RWPE2 (cell line): ENCODE data around the gene PIK3CB.
"Not testable (repeated sequence)": the region's sequence is repeated elsewhere in the genome, so short reads cannot be mapped to it uniquely, and the experiment has no call there.

Experiments
- ATAC-seq: fragments of 200-7000 bp; cut with Tn5 transposase; 3 replicates; pipeline ENCODE4 v1.9.1; 2021; ENCODE audit warnings: low read depth
- DNase-seq: peaks from one replicate; pipeline ENCODE4 v3.0.0-alpha.2; 2020; ENCODE audit warnings: low spot score
- H3K27ac ChIP-seq: fragments of 450-650 bp; 2 replicates; pipeline ENCODE4 v1.5.1; 2017; ENCODE audit warnings: mild to moderate bottlenecking; ENCODE audit not compliant: poor library complexity, severe bottlenecking
- H3K27me3 ChIP-seq: fragments of 250-450 bp; sonication (Bioruptor Pico); 2 replicates; pipeline ENCODE4 v1.5.1; 2021; ENCODE audit warnings: mild to moderate bottlenecking, moderate library complexity; ENCODE audit not compliant: insufficient read depth, poor library complexity, severe bottlenecking
- H3K36me3 ChIP-seq: fragments of 250-450 bp; sonication (Bioruptor Pico); 2 replicates; pipeline ENCODE4 v1.5.1; 2020; ENCODE audit warnings: low read depth, mild to moderate bottlenecking, moderate library complexity
- H3K4me1 ChIP-seq: fragments of 250-450 bp; sonication (Bioruptor Pico); 2 replicates; pipeline ENCODE4 v1.5.1; 2021; ENCODE audit warnings: mild to moderate bottlenecking, moderate library complexity; ENCODE audit not compliant: insufficient read depth, poor library complexity, severe bottlenecking
- H3K4me3 ChIP-seq: fragments of 250-450 bp; sonication (Bioruptor Pico); 2 replicates; pipeline ENCODE4 v1.5.1; 2021; ENCODE audit warnings: mild to moderate bottlenecking, moderate library complexity; ENCODE audit not compliant: severe bottlenecking
- H3K9me3 ChIP-seq: fragments of 250-450 bp; sonication (Bioruptor Pico); 2 replicates; pipeline ENCODE4 v1.5.1; 2021; ENCODE audit warnings: mild to moderate bottlenecking, moderate library complexity; ENCODE audit not compliant: severe bottlenecking
- CTCF ChIP-seq: fragments of 450-650 bp; IDR thresholded peaks from one replicate; pipeline ENCODE4 v1.5.1; 2017; ENCODE audit warnings: mild to moderate bottlenecking, moderate library complexity; ENCODE audit not compliant: poor library complexity, severe bottlenecking

The PIK3CB gene

GRCh38 chr3:138842483-138843188 lies 7.9 kb upstream of the PIK3CB start:
- ATAC-seq (no peak), DNase-seq (no peak)
- no peak for TF ChIP-seq CTCF
- Histone ChIP-seq H3K36me3 (no peaks in the 10 kb centered on the region), H3K4me3 (no peak overlapping the region), H3K4me1 (no peaks in the 10 kb centered on the region), H3K27ac (no peak overlapping the region), H3K9me3 (no peaks in the 10 kb centered on the region), H3K27me3 (no peaks in the 10 kb centered on the region)

- H3K4me3 ChIP-seq, H3K4me1 ChIP-seq, ATAC-seq, H3K27me3 ChIP-seq, H3K9me3 ChIP-seq, DNase-seq, H3K36me3 ChIP-seq, H3K27ac ChIP-seq: not testable (repeated sequence)
Observed at GRCh38 chr3:138838385-138838784, 3.7 kb upstream of the PIK3CB start.

GRCh38 chr3:138835846-138836245 lies 1.1 kb upstream of the PIK3CB start:
- DNase-seq, H3K36me3 ChIP-seq, ATAC-seq, H3K27me3 ChIP-seq, H3K4me3 ChIP-seq, H3K4me1 ChIP-seq, H3K9me3 ChIP-seq: not testable (repeated sequence)
- peak overlapping the region; percentile 69 for H3K27ac ChIP-seq

GRCh38 chr3:138835397-138835757 lies 649 bp upstream of the PIK3CB start:
- Histone ChIP-seq H3K36me3 (no peaks in the 10 kb centered on the region), H3K27ac (peak overlapping the region; percentile 69), H3K9me3 (no peaks in the 10 kb centered on the region), H3K27me3 (no peaks in the 10 kb centered on the region), H3K4me3 (peak overlapping the region; percentile 85), H3K4me1 (peaks cover 3% of the 10 kb centered on the region)
- ATAC-seq (no peak), DNase-seq (no peak)
- TF ChIP-seq CTCF: no peak

- peak; percentile 12 for ATAC-seq
Observed at GRCh38 chr3:138833899-138834595, 681 bp downstream of the PIK3CB start.

GRCh38 chr3:138832473-138833057 lies 2.2 kb downstream of the PIK3CB start:
- not testable (repeated sequence) for H3K27me3 ChIP-seq, H3K36me3 ChIP-seq, H3K4me3 ChIP-seq, H3K27ac ChIP-seq, ATAC-seq, H3K9me3 ChIP-seq, DNase-seq, H3K4me1 ChIP-seq

More at GRCh38 chr3:138833899-138834595, 681 bp downstream of the PIK3CB start:
- Histone ChIP-seq H3K4me3 (peak overlapping the region; percentile 85), H3K4me1 (peaks cover 3% of the 10 kb centered on the region), H3K36me3 (no peaks in the 10 kb centered on the region), H3K27me3 (no peaks in the 10 kb centered on the region), H3K9me3 (no peaks in the 10 kb centered on the region), H3K27ac (peak overlapping the region; percentile 69)
- TF ChIP-seq CTCF: peak; percentile 39
- peak; percentile 67 for DNase-seq
